SK-N-DZ (cell line): ENCODE data around the gene FAF1. TPM values are rescaled to one million over a fixed set of nuclear protein-coding genes. Genes with fewer than 3 reads are reported as not detected.
"Not testable (repeated sequence)": the region's sequence is repeated elsewhere in the genome, so short reads cannot be mapped to it uniquely, and the experiment has no call there.

Experiments
- DNase-seq: peaks from one replicate; pipeline ENCODE4 v3.0.0-alpha.2; 2015; ENCODE audit warnings: low spot score
- polyA plus RNA-seq, 2 experiments: library from polyadenylated mRNA; depleted of rRNA; stranded (reverse); fragments of >200 nt; gene quantifications; 2 replicates each; pipeline ENCODE4 v1.2.3, GENCODE V29; 2014

The FAF1 gene
- 59.5 and 84.5 TPM in 2 replicates for polyA plus RNA-seq (2014; cell fraction: cytosol; rRNA removed)
- polyA plus RNA-seq (2014; cell fraction: nucleus; rRNA removed), result 38.0 and 39.2 TPM in 2 replicates

DNA sequence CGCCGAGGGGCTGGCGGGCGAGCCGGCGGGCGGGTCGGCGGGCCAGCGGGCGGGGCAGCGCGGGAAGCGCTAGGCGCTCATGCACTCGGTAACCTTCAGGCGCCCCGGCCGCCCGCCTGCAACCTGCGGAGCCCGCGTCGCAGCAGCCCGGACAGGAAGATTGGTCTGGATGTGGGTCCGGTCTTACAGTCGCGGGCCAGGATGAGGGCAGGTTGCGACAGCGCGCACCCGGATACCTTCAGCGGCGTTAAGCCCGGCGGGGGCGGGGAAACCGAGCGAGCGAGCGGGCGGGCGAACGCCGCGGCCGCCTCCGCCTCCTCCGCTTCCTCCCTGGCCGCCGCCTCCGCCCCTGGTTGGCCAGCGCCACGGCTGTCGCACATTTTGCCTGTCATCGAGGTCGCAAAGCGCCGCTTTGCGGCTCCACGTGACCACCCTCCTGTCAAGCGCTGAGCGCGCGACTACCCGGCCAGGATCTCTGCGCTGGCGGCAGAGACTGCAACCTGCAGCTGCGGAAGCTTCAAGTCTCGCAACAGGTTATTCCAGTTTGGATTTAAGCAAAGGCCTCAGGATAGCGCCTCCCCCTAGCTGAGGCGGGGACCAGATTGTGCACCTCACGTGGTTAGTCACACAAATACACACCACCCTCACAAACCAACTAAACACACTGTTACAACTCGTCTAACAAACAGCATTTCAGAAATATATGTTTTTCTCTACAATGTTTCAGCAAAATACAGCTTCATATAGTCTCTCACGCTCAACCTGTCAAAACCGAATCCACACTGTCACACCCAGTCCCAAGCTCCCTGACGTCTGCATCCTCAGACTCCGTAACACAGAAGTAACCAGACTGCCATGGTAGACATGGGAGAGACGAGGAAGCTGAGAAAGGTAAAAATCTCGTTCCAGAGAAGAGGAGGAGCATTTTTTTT lies at the start of gene FAF1:
Gene FAF1, minus strand, starts transcription at position 355 of the 932 bp plus-strand sequence. CDS start 456 bp downstream, outside the sequence.
- peak; percentile 96 for DNase-seq

DNA sequence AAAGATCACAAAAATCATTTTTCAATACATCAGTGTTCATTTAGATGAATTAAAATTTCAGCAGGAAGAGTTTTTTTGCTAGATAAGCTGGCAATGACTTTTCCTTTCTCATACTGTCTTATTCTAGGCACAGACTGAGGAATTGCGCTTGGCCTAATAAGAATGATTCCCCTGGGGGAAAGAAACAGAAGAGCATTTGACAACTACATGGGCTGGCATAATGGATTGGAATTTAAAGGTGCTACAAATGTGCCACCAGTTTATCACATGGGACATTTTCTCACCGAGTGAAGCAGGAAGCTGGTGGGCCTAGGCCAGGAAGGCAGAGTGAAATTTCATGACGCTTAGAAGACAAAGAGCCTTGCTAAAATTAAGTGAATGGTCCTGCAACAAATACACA lies 49.3 kb upstream of the FAF1 start:
- DNase-seq, result no peak

DNA sequence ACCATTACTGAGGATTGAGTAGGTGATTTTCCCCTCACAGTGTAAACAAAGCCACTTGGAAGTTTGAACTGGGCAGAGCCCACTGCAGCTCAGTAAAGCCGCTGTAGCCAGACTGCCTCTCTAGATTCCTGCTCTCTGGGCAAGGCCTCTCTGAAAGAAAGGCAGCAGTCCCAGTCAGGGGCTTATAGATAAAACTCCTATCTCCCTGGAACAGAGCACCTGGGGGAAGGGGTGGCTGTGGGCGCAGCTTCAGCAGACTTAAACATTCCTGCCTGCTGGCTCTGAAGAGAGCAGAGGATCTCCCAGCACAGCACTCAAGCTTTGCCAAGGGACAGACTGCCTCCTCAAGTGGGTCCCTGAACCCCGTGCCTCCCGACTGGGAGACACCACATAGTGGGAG lies 45.5 kb upstream of the FAF1 start:
- not testable (repeated sequence) for DNase-seq

DNA sequence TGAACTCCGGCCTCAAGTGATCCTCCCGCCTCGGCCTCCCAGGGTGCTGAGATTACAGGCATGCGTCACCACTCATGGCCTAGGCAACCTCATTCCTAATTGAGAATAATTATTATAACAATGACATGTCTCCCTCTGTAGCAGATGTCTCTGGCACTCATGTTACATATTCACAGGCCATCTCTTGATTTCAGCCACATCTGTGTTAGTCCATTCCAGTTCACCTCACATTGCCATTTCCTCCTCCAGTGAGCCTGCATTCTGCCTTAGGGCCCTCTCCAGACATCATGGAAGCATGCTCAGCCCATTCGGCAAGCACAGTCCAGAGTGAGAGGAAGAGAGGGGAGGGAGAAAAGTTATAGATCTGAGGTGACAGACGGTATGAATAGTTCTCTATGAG lies 42.4 kb upstream of the FAF1 start:
- DNase-seq, result no peak

DNA sequence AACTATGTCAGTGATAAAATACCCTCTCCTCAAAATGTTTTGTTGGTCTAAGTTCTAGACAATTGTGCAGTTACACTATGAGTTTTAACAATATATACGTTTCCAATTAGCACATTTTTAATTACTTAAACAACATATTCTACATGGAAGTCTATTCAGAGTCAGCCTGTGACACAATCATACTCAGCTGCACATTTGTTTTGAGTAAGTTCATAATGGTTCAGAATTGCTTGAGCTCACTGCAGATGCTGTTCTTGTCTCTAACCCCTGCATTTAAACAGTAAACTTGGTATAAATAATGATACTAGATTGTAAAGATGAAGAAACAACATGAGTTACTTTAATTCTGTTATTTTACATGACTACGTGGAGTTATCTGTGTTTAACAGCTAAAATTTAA lies 40.6 kb upstream of the FAF1 start:
- no peak for DNase-seq

DNA sequence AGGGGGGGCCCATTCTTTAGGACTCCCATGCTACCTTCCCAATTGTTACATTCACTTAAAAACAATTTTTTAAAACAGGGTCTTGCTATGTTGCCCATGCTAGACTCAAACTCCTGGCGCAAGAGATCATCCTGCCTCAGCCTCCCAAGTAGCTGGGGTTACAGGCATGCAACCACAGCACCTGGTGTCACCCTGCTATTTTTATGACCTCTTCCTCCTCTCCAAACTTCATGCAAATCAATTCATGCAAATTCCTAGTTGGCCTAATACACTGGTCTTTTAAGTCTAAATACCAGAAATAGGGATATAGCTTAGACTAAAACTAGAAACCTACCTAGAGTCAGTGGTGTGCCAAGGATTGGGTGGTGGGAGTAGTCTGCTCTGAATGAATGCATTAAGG lies 40.1 kb upstream of the FAF1 start:
- DNase-seq, result no peak

DNA sequence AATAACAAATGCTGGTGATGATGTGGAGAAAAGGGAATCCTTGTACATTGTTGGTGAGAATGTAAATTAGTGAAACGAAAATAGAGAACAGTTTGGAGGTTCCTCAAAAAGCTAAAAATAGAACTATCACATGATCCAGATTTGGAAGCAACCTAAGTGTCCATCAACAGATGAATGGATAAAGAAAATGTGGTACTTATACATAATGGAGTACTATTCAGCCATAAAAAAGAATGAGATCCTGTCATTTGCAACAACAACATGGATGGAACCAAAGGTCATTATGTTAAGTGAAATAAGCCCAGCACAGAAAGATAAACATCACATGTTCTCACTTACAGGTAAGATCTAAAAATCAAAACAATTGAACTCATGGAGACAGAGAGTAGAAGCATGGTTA lies 39.3 kb upstream of the FAF1 start:
- not testable (repeated sequence) for DNase-seq

DNA sequence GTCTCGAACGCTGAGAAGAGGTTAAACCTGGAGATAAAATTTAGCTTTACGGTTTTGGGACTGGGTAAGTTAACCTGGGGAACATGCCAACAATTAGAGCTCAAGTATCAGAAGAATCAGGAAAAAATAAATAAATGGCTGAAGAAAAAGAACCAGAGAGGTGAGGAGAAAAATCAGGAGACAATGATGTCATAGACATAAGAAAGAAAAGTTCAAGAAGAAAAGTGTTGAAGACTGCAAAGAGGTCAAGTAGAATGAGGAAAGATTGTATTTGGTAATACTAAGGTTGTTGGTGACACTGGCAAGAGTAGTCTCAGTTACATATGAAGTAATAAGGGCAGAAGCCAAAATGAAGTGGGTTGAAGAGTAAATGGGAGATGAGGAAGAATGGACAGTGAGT lies 36.0 kb upstream of the FAF1 start:
- no peak for DNase-seq

DNA sequence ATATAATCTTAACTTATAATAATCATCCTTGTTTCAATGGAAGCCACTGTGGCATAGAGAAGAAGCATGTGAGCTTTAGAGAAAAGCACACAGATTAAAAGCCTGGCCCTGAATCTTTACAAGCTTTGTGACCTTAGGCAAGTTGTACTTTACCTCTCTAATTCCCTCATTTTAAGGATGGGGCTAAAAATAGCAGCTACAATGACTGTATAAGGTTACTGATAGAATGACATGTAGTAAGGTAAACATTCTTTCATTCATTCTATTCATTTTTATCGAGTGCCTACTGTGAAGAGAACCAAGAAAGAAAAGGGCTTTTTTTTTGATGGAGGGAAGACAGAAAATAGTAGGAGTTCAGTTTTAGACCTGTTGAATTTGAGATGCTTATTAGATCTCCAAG lies 35.6 kb upstream of the FAF1 start:
- DNase-seq, result no peak

DNA sequence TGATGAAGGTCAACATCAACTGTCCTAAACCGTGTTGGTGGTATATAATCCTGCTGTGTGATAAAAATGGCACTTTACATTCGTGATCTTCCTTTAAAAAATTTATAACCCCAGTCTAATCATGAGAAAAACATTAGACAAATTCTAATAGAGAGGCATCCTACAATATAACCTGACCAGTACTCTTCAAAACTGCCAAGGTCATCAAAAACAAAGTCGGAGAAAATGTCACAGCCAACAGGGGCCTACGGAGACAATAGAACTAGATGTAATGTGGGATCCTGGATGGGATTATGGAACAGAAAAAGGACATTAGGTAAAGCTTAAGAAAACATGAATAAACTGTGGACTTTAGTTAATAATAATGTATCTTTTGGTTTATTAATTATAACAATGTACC lies 34.9 kb upstream of the FAF1 start:
- no peak for DNase-seq

DNA sequence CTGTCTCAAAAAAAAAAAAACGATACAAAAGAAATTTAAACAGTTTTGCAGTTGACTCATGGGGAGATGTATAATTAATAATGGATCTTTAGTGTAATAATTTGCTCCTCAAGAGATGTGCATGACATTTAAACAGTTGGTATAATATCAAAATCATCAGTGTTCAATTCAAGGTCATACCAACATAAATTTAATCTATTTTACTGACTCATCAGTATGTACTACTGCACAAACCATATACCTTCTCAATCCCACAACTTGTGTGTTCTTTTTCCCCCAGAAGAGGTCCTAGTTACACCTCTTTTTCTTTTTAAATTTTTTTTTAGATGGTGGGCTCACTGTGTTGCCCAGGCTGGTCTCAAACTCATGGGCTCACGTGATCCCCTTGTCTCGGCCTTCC lies 33.6 kb upstream of the FAF1 start:
- DNase-seq, result no peak

DNA sequence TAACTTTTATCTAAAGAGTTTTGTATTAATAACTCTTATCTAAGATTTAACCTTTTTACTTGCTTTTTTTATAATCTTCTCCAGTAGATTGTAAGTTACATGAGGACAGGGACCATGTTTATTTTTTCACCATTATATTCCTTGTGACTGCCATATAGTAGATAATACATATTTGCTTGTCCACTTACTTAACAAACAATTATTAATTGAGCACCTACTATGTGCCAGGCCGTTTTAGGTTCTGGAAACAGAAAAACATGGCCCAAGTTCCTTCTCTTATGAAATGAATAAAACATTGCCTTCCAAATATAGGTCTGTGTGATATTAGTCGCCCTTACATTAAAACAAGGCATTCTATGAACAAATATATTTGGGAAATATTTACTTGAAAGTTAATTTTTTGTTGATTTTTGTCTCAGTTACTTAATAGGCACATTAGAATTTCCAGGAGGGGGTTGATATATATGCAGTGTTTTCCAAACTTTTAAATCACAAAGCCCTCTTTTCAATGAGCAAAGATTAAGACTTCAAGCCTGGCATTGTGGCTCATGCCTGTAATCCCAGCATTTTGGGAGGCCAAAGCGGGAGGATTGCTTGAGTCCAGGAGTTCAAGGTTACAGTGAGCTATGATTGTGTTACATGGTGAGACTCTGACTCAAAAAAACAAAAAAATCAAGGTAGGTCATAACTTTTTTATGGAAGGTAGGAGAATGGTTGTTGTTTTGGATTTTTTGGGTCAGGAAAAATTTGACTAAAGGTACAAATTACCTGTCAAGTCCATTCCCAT lies 32.7 kb upstream of the FAF1 start:
- no peak for DNase-seq

DNA sequence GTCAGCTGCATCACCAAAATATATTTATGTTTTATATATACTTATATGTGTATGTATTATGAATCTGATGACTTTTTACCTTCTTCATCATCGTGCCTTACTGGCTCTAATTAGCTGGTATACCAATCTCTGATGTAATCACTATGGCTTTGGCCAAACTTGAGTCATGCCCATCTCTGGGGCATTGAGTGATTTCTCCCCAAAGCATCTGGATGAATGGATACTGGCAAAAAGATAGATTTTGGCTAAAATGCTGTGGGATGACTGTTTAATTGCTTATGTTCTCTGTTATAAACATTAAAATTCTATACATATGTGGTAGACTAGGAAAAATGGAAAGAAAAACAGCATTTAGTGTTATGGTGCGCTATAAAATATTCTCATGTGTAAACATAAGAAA lies 29.6 kb upstream of the FAF1 start:
- DNase-seq, result no peak

DNA sequence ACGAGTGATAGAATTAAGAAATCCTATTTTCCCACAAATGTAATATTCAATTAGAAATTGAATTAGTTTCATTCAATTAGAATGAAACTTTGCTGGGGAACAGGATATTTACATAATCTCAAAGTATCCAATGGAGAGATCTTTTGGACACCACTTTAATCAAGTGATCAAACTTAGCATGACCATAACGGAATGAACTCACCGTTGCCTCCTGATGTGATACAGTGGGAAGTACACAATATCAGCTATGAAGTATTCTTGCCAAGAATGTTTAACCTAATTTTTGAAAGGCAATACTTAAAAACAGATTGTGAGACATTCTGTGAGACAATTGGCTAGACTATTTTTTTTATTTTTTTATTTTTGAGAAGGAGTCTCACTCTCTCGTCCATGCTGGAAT lies 26.6 kb upstream of the FAF1 start:
- no peak for DNase-seq

DNA sequence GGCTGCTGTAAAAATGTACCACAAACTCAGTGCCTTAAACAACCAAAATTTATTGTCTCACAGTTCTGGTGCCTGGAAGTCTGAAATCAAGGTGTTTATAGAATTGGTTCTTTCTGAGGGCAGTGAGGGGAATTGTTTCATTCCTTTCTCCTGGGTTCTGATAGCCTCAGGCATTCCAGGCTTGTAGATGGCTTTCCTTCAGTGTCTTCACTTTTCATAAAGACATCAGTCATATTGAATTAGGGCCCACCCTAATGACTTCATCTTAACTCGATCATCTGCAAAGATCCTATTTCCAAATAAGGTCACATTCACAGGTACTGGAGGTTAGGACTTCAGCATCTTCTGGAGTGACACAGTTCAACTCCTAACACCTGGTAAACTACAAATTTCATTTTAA lies 25.0 kb upstream of the FAF1 start:
- peak; percentile 78 for DNase-seq

DNA sequence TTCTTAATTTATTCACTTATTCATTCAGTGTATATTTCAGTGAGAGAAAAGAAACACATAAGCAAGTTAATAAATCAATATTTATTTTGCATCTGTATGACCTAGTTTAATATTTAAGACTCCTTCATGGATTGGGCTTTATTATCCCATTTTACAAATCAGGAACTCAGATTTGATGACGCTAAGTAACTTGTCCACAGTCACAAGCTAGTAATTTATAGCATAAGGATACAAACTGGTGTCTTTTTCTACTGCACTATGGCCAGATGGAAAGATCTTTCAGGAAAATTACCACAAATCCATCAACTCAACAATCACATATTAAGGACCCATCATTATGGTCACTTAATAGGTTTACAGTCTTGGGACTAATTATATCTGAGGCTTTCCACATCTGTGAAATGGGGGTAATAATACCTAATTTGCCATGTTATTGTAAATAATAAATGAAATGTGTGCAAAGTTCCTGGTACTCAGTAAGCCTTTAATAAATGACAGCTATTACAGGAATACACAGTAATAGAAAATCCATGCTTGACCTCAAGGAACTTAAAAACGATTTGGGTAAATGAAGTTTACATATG lies 23.2 kb upstream of the FAF1 start:
- DNase-seq, result no peak

DNA sequence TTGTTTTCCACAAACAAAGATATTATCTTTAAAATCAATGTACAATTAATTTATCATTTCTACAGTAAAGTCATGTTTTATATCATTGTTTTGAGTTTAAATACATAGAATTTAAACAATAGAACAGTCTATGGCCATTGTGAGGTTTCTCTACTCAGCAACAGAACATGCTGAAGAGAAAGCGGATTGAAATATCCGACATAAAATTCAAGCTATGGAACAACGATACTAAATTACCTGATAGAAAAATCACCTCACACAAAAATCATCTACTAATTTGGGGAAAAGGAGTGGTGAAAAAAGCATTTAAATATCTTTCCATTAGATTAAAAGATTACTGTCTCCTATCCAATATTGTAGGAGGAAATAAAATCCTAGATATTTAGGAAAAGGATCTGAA lies 22.5 kb upstream of the FAF1 start:
- no peak for DNase-seq

DNA sequence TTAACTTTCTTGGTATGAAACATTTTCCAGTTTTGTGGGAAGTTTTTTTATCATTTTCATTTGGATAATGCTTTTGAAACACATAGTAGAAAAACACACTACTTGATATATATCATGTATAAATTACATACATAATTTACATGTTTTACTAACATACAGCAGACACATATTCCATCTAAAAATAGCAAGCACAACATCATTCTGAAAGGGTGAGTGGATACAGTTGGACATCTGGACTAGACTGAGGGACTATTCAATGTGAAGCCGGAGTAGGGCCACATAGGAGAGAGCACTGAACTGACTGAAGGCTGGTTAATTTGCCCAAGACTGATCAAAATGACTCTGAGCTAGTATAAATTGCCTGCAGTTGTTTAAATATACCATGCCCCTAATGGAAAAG lies 21.7 kb upstream of the FAF1 start:
- no peak for DNase-seq

DNA sequence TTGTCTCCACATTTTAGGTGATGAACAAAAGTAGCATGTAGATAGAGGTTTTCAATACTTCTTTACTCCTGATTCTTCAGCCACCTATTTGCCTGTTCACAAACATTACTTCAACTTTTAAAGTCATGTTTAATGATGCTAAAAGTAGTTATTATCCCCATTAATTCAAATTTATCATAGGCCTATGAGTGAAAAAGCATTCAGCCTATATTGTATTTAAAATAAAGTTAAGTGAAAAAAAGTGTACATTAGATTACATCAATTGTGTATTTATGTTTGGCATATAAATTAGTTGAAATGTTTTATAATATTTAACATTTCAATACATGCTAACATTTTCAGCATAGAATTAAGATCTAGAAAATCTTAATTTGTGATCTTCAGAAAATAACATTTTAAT lies 20.4 kb upstream of the FAF1 start:
- DNase-seq, result no peak

DNA sequence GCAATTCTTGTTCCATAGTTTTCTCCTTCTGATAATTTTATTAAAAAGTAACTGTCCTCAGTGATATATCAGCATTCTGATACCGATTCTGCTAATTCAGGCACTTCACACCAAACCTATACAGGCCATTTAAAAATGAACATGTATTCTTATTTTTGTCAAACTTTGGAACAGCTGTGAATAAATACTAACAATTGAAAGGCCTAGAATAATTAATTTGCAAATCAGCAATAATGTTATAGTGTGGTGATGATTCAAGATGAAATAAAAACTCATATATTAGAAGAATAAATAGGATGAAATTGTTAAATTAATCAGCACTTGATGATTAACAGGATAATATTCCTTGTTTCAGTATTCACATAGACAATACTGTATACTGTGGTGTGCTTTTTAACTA lies 19.9 kb upstream of the FAF1 start:
- no peak for DNase-seq

DNA sequence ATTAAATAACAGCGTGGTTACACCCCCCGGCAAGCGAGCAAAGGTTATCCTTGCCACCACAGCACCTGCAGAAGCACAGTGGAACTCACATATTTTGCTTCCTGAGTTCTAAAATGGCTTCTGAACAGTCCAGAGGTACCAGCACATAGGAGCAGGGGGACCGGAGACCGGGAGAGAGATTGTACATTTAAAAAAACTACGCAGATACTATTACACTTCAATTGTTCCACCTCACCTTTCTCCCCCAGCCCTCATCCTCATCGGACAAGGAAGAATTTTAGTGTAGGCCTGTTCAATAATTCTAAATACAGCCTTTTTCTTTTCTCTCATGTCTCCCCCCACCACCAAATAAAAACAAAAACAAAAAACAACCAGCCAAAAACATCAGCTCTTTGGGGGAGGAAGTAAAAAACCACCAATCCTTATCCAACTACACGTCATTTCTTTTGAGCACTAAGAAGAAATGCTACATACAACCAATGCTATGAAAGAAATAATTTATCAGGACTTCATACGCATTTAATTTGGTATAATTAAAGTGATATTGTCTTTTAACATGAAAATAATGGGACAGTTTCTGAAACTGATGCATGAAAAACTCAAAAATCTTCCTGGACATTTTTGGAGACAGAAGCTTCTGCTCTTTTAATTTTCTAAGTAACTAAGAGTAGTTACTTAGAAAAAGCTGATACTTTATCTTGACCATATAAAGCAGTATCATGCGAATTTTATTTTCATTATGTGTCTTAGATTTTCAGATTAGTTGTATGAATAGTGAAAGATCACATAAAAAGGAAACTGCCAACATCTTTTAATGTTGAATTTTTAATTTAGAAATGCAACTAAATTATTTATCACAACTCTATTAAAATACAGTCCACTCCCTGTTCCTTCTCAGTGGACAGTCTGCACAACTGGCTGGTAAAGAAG lies 19.1 kb upstream of the FAF1 start:
- DNase-seq, result peak; percentile 46
